Uterus (tissue), 4 donors: ENCODE data around the gene GAL3ST1. TPM values are rescaled to one million over a fixed set of nuclear protein-coding genes. Genes with fewer than 3 reads are reported as not detected.
"Not testable (repeated sequence)": the region's sequence is repeated elsewhere in the genome, so short reads cannot be mapped to it uniquely, and the experiment has no call there.

Experiments used
- DNase-seq, 2 donors: peaks; one replicate each; pipeline ENCODE4 v3.0.0-alpha.2; 2019 to 2020
- H3K27ac ChIP-seq, 2 donors: fragments of 200-600 bp; sonication (generic); 1 replicate in 1 of 2; 2 replicates in 1 of 2; pipeline ENCODE4 v1.5.1; 2016 to 2018
- H3K27me3 ChIP-seq, 2 donors: fragments of 200-600 bp; sonication (generic); one replicate each; pipeline ENCODE4 v1.5.1; 2018 to 2019; ENCODE audit warnings: control low read depth in 1 of 2
- H3K36me3 ChIP-seq, 2 donors: fragments of 200-600 bp; sonication (generic); one replicate each; pipeline ENCODE4 v1.5.1; 2019; ENCODE audit warnings: control low read depth in 1 of 2
- H3K4me1 ChIP-seq, 2 donors: fragments of 200-600 bp; sonication (generic); one replicate each; pipeline ENCODE4 v1.5.1; 2018 to 2019; ENCODE audit warnings: control low read depth in 1 of 2
- H3K4me3 ChIP-seq, 2 donors: fragments of 200-600 bp; sonication (generic); 1 replicate in 1 of 2; 2 replicates in 1 of 2; pipeline ENCODE4 v1.5.1; 2018 to 2019; ENCODE audit warnings: mild to moderate bottlenecking in 1 of 2
- H3K9me3 ChIP-seq, 2 donors: fragments of 200-600 bp; sonication (generic); one replicate each; pipeline ENCODE4 v1.5.1; 2019; ENCODE audit warnings: control low read depth in 1 of 2
- CTCF ChIP-seq, 4 experiments: fragments of 200-600 bp in 2 of 4; fragments of 450-650 bp in 2 of 4; sonication (generic) in 2 of 4; IDR thresholded peaks; one replicate each; pipeline ENCODE4 v1.5.1; 2016 to 2019; ENCODE audit warnings: antibody characterized with exemption in 4 of 4, mild to moderate bottlenecking in 2 of 4, moderate library complexity in 1 of 4
- POLR2A ChIP-seq, 2 donors: fragments of 450-650 bp; IDR thresholded peaks; one replicate each; pipeline ENCODE4 v1.6.1; 2016; ENCODE audit warnings: antibody characterized with exemption in 2 of 2, mild to moderate bottlenecking in 1 of 2, moderate library complexity in 1 of 2
- intact Hi-C: fragments of 100-400 bp; cut with DNase I; formaldehyde crosslinking; loops from one replicate; pipeline ENCODE4 v1.15.1; 2023; ENCODE audit warnings: low total_unique reads
- total RNA-seq, 4 donors: library from RNA; depleted of rRNA in 3 of 4; stranded (reverse); fragments of >200 nt in 3 of 4; gene quantifications; one replicate each; pipeline versions ENCODE4 v1.1.0 to v1.2.4, GENCODE V29; 2014 to 2023
- donor health status: DM: yes; HTN: yes; CAD: no.

The GAL3ST1 gene
- total RNA-seq, 4 donors from 2014 or later, result 0.26 to 6.6 (median 1.2) TPM; not detected in 1

- H3K27ac ChIP-seq, result no peak overlapping the region
- H3K4me1 ChIP-seq, result peaks cover 0 to 15% of the 10 kb centered on the region in 2 donors
- intact Hi-C loops, result no loop called here
- H3K27me3 ChIP-seq, result no peaks in the 10 kb centered on the region
- TF ChIP-seq POLR2A (IDR thresholded peaks at IDR 0.05), result no peak
- TF ChIP-seq CTCF (IDR thresholded peaks at IDR 0.05), result no peak
- H3K36me3 ChIP-seq, result no peaks in the 10 kb centered on the region
- no peaks in the 10 kb centered on the region for H3K9me3 ChIP-seq
- no peak for DNase-seq
- H3K4me3 ChIP-seq, result no peak overlapping the region
Observed at GRCh38 chr22:30572210-30572609, 2.3 kb downstream of the GAL3ST1 start.

- Histone ChIP-seq H3K36me3 (no peaks in the 10 kb centered on the region), H3K27me3 (no peaks in the 10 kb centered on the region), H3K9me3 (no peaks in the 10 kb centered on the region), H3K4me1 (peaks cover 0 to 2% of the 10 kb centered on the region in 2 donors), H3K27ac (no peak overlapping the region), H3K4me3 (no peak overlapping the region)
- TF ChIP-seq CTCF (IDR thresholded peaks at IDR 0.05), result no peak
- no peak for TF ChIP-seq POLR2A (IDR thresholded peaks at IDR 0.05)
- intact Hi-C loops, result no loop called here
- DNase-seq, result no peak
Observed at GRCh38 chr22:30569674-30570202, 4.7 kb downstream of the GAL3ST1 start.

- no peaks in the 10 kb centered on the region for H3K27me3 ChIP-seq
Observed at GRCh38 chr22:30568137-30568805, 6.2 kb downstream of the GAL3ST1 start.

GRCh38 chr22:30567277-30567676, 7.2 kb downstream of the GAL3ST1 start:
- H3K27me3 ChIP-seq, H3K27ac ChIP-seq, H3K36me3 ChIP-seq, DNase-seq, H3K4me1 ChIP-seq, H3K4me3 ChIP-seq, intact Hi-C loops, H3K9me3 ChIP-seq: not testable (repeated sequence)

More at GRCh38 chr22:30568137-30568805, 6.2 kb downstream of the GAL3ST1 start:
- intact Hi-C loops, result no loop called here
- no peak for TF ChIP-seq POLR2A (IDR thresholded peaks at IDR 0.05)
- no peak for TF ChIP-seq CTCF (IDR thresholded peaks at IDR 0.05)
- H3K27ac ChIP-seq, result no peak overlapping the region
- no peaks in the 10 kb centered on the region for H3K36me3 ChIP-seq
- DNase-seq, result no peak
- H3K4me3 ChIP-seq, result no peak overlapping the region
- H3K9me3 ChIP-seq, result no peaks in the 10 kb centered on the region
- no peaks in the 10 kb centered on the region for H3K4me1 ChIP-seq

- Histone ChIP-seq H3K27me3 (no peaks in the 10 kb centered on the region), H3K27ac (no peak overlapping the region), H3K4me1 (no peaks in the 10 kb centered on the region), H3K9me3 (no peaks in the 10 kb centered on the region), H3K4me3 (no peak overlapping the region), H3K36me3 (no peaks in the 10 kb centered on the region)
- intact Hi-C loops, result no loop called here
- DNase-seq, result no peak
- TF ChIP-seq POLR2A (IDR thresholded peaks at IDR 0.05) (no peak), CTCF (IDR thresholded peaks at IDR 0.05) (no peak)
Observed at GRCh38 chr22:30566125-30566524, 8.3 kb downstream of the GAL3ST1 start.
